ENCODE measurements around the gene MYO1G. TPM values are rescaled to one million over a fixed set of nuclear protein-coding genes. Genes with fewer than 3 reads are reported as not detected.

Gene MYO1G
- total and polyA plus RNA-seq, 10 of the 15 experiments (the other 5 are each of a cell fraction or from before 2014, with no cell fraction given), result 1.8 to 232 (median 134) TPM

DNA sequence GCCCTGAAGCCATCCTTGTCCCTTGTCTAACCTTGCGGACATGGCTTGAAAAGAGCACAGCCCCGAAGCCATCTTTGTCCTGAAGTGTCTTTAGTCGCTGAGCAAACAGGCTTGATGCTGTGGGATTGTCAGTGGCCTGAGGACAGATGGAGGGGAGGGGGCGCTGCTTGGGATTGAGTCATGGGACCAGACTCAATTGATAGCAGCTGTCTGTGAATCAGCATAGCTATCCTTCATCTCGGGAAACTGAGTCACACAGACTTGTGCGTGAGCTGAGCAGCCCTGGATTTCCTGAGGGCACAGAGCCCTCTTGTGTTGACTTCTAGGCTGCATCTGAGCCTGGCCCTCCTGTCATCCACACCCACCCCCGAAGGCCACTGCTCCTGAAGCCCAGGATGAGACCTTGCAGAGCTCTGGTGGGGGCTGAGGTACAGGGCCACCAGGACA lies 14.4 kb downstream of the MYO1G start (continued):
- TF ChIP-seq CHD4 (IDR thresholded peaks at IDR 0.05) (no peak), RBBP5 (conservative IDR thresholded peaks at IDR 0.05) (no peak), RAD21 (IDR thresholded peaks at IDR 0.05; ENCODE audit: insufficient read depth, low read depth, low read length) (0 out of 2 replicates have a peak, but pooled peaks have one; percentile 22), NBN (IDR thresholded peaks at IDR 0.05) (no peak), ZNF274 (IDR thresholded peaks at IDR 0.05; ENCODE audit: insufficient read depth, insufficient read length) (no peak), PML (IDR thresholded peaks at IDR 0.05; ENCODE audit: low read length) (peak; percentile 63; the same call in 1 of the 2 replicates), TBL1XR1 (IDR thresholded peaks at IDR 0.05; ENCODE audit: low read depth, low read length) (no peak), MYB (IDR thresholded peaks at IDR 0.05; ENCODE audit: borderline replicate concordance, low read depth, low read length) (no peak)
- TF ChIP-seq, protein P1, sequence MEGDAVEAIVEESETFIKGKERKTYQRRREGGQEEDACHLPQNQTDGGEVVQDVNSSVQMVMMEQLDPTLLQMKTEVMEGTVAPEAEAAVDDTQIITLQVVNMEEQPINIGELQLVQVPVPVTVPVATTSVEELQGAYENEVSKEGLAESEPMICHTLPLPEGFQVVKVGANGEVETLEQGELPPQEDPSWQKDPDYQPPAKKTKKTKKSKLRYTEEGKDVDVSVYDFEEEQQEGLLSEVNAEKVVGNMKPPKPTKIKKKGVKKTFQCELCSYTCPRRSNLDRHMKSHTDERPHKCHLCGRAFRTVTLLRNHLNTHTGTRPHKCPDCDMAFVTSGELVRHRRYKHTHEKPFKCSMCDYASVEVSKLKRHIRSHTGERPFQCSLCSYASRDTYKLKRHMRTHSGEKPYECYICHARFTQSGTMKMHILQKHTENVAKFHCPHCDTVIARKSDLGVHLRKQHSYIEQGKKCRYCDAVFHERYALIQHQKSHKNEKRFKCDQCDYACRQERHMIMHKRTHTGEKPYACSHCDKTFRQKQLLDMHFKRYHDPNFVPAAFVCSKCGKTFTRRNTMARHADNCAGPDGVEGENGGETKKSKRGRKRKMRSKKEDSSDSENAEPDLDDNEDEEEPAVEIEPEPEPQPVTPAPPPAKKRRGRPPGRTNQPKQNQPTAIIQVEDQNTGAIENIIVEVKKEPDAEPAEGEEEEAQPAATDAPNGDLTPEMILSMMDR (IDR thresholded peaks at IDR 0.05 in 2 of 3, conservative IDR thresholded peaks at IDR 0.05 in 1 of 3; ENCODE audit: control insufficient read depth in 2 of 3, extremely low read depth in 1 of 3, insufficient read depth in 1 of 3, low read depth in 3 of 3, low read length in 3 of 3), result peak; percentile 17 to 28 (median 17); a peak in 4 of 6 replicates
- TF ChIP-seq, protein P2, sequence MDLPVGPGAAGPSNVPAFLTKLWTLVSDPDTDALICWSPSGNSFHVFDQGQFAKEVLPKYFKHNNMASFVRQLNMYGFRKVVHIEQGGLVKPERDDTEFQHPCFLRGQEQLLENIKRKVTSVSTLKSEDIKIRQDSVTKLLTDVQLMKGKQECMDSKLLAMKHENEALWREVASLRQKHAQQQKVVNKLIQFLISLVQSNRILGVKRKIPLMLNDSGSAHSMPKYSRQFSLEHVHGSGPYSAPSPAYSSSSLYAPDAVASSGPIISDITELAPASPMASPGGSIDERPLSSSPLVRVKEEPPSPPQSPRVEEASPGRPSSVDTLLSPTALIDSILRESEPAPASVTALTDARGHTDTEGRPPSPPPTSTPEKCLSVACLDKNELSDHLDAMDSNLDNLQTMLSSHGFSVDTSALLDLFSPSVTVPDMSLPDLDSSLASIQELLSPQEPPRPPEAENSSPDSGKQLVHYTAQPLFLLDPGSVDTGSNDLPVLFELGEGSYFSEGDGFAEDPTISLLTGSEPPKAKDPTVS (IDR thresholded peaks at IDR 0.05; ENCODE audit: low read depth, low read length), result no peak

Data from GM12878 (cell line).